ENCODE measurements around the gene CMTM5. TPM values are rescaled to one million over a fixed set of nuclear protein-coding genes. Genes with fewer than 3 reads are reported as not detected.
A peak's percentile ranks its signal among the peaks of the same experiment; 100 is the strongest.

CMTM5 gene
- total and polyA plus RNA-seq, 10 donors = 1.3 to 13.0 (median 4.1) TPM

GRCh38 chr14:23351681-23352505 is 25.0 kb upstream of the CMTM5 start:
- DNase-seq = peak; percentile 67
- TF ChIP-seq POLR2AphosphoS5 (IDR thresholded peaks at IDR 0.05) (no peak), POLR2A (IDR thresholded peaks at IDR 0.05) (no peak), CTCF (IDR thresholded peaks at IDR 0.05 in 8 of 11, conservative IDR thresholded peaks at IDR 0.05 in 3 of 11) (no peak)
- Histone ChIP-seq H3K4me1 (peaks cover 0 to 19% (median 16%) of the 10 kb centered on the region in 6 donors), H3K4me3 (peak overlapping the region; percentile 50 to 81 (median 55)), H3K9me3 (no peaks in the 10 kb centered on the region), H3K27ac (peak overlapping the region in 3 of 8 donors; percentile 37 to 59 (median 40)), H3K27me3 (replicated peaks in 1 of 7) (peaks cover 0 to 69% (median 24%) of the 10 kb centered on the region in 7 donors), H3K36me3 (peaks cover 0 to 4% (median 0%) of the 10 kb centered on the region in 6 donors)
- 11 to 34% (median 14%) methylated on average over 18 to 61 of the region's 61 CpGs for WGBS, 5 donors
- intact Hi-C loops (cut with DNase I; ENCODE audit: low total_unique reads) = no loop called here

GRCh38 chr14:23352506-23353432 is 24.1 kb upstream of the CMTM5 start, which contains the start of gene SLC22A17:
SLC22A17 (minus strand) TSS chr14:23352887.
- intact Hi-C loops (cut with DNase I; ENCODE audit: low total_unique reads) = no loop called here
- Histone ChIP-seq H3K4me3 (peak within 1 kb of the TSS; percentile 50 to 81 (median 55)), H3K9me3 (no peaks in the 10 kb centered on the region), H3K36me3 (peaks cover 0 to 9% (median 0%) of the 10 kb centered on the region in 6 donors), H3K27me3 (replicated peaks in 1 of 7) (peaks cover 0 to 78% (median 24%) of the 10 kb centered on the region in 7 donors), H3K4me1 (peaks cover 0 to 19% (median 16%) of the 10 kb centered on the region in 6 donors), H3K27ac (peak within 1 kb of the TSS in 4 of 8 donors; percentile 20 to 59 (median 38))
- DNase-seq = peak; percentile 79
- TF ChIP-seq POLR2AphosphoS5 (IDR thresholded peaks at IDR 0.05) = peak; percentile 55 to 84 (median 74)
- TF ChIP-seq POLR2A (IDR thresholded peaks at IDR 0.05) = no peak
- 2 to 3% (median 2%) methylated on average over 21 to 42 of the region's 42 CpGs for WGBS, 5 donors

- H3K4me3 ChIP-seq = no peak overlapping the region
- H3K9me3 ChIP-seq = no peaks in the 10 kb centered on the region
- DNase-seq = no peak
- peaks cover 0 to 19% (median 16%) of the 10 kb centered on the region in 6 donors for H3K4me1 ChIP-seq
- peaks cover 0 to 78% (median 24%) of the 10 kb centered on the region in 7 donors for H3K27me3 ChIP-seq (replicated peaks in 1 of 7)
- intact Hi-C loops (cut with DNase I; ENCODE audit: low total_unique reads) = no loop called here
- TF ChIP-seq POLR2A (IDR thresholded peaks at IDR 0.05) = no peak
- no peak for TF ChIP-seq POLR2AphosphoS5 (IDR thresholded peaks at IDR 0.05)
- no peak for TF ChIP-seq CTCF (IDR thresholded peaks at IDR 0.05 in 8 of 11, conservative IDR thresholded peaks at IDR 0.05 in 3 of 11)
- H3K36me3 ChIP-seq = peaks cover 0 to 9% (median 0%) of the 10 kb centered on the region in 6 donors
- H3K27ac ChIP-seq = no peak overlapping the region
- whole genome bisulfite sequencing, 5 donors = 72 to 82% (median 80%) methylated on average over 5 of the region's 5 CpGs
Observed at GRCh38 chr14:23353433-23353780, 23.4 kb upstream of the CMTM5 start.

- intact Hi-C loops (cut with DNase I; ENCODE audit: low total_unique reads) = no loop called here
- WGBS, 5 donors = 75 to 88% (median 84%) methylated on average over 6 of the region's 6 CpGs
- Histone ChIP-seq H3K36me3 (peaks cover 0 to 12% (median 0%) of the 10 kb centered on the region in 6 donors), H3K4me3 (no peak overlapping the region), H3K27ac (no peak overlapping the region), H3K27me3 (replicated peaks in 1 of 7) (peaks cover 0 to 90% (median 24%) of the 10 kb centered on the region in 7 donors), H3K9me3 (no peaks in the 10 kb centered on the region), H3K4me1 (peaks cover 0 to 19% (median 16%) of the 10 kb centered on the region in 6 donors)
- TF ChIP-seq POLR2AphosphoS5 (IDR thresholded peaks at IDR 0.05) (no peak), POLR2A (IDR thresholded peaks at IDR 0.05) (no peak), CTCF (IDR thresholded peaks at IDR 0.05 in 8 of 11, conservative IDR thresholded peaks at IDR 0.05 in 3 of 11) (no peak)
- no peak for DNase-seq
Observed at GRCh38 chr14:23354990-23355389, 21.9 kb upstream of the CMTM5 start.

Data from spleen (tissue), 11 donors.